ENCODE measurements around the gene LRRC46.

The LRRC46 gene

DNA sequence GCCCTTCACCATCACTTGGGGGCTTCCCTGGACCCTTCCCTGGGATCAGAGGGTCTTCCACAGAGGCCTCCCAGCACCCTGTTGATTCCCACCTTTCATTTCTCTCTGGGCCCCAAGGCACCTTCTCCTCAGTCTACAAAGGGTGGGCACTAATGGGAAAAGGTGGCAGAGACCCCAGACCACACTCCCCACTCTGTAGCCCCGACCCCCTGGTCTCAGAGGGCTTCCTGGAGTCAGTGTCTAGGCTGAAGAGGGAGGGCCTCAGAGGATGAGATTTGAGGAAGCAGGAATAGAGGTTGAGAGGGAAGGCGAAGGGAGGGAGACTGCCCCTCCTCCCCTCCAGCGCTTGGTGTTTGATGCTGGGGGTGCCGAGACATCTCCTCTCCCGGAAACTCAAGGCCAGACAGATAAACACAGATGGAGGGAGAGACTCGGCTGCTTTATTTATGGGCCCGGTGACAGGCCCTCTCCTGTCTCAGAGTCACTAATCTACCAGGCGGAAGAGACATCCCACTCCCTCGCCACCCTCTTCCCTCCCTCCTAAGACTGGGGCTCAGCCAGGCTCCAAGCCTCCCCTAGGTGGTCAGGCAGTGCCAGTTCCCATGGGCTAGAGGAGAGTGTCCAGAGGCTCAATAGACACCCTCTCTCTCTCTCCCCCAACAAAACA is 46.0 kb downstream of the LRRC46 start:
- no peak overlapping the region for H3K4me3 ChIP-seq (ENCODE audit: low read depth, low read length)
- TF ChIP-seq, protein P1, sequence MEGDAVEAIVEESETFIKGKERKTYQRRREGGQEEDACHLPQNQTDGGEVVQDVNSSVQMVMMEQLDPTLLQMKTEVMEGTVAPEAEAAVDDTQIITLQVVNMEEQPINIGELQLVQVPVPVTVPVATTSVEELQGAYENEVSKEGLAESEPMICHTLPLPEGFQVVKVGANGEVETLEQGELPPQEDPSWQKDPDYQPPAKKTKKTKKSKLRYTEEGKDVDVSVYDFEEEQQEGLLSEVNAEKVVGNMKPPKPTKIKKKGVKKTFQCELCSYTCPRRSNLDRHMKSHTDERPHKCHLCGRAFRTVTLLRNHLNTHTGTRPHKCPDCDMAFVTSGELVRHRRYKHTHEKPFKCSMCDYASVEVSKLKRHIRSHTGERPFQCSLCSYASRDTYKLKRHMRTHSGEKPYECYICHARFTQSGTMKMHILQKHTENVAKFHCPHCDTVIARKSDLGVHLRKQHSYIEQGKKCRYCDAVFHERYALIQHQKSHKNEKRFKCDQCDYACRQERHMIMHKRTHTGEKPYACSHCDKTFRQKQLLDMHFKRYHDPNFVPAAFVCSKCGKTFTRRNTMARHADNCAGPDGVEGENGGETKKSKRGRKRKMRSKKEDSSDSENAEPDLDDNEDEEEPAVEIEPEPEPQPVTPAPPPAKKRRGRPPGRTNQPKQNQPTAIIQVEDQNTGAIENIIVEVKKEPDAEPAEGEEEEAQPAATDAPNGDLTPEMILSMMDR (IDR thresholded peaks at IDR 0.05; ENCODE audit: control insufficient read depth, extremely low read depth, insufficient read depth) = no peak
- no peak for DNase-seq (ENCODE audit: low read depth)

- DNase-seq (ENCODE audit: low read depth) = no peak
- TF ChIP-seq, protein P1 (IDR thresholded peaks at IDR 0.05; ENCODE audit: control insufficient read depth, extremely low read depth, insufficient read depth) = no peak
Observed at GRCh38 chr17:47878203-47879027, 46.9 kb downstream of the LRRC46 start.

GRCh38 chr17:47879028-47879585 is 47.6 kb downstream of the LRRC46 start:
- DNase-seq (ENCODE audit: low read depth) = no peak
- H3K4me3 ChIP-seq (ENCODE audit: low read depth, low read length) = no peak overlapping the region
- TF ChIP-seq, protein P1 (IDR thresholded peaks at IDR 0.05; ENCODE audit: control insufficient read depth, extremely low read depth, insufficient read depth) = no peak

More at GRCh38 chr17:47878203-47879027, 46.9 kb downstream of the LRRC46 start:
- no peak overlapping the region for H3K4me3 ChIP-seq (ENCODE audit: low read depth, low read length)

- no peak for DNase-seq (ENCODE audit: low read depth)
- H3K4me3 ChIP-seq (ENCODE audit: low read depth, low read length) = no peak overlapping the region
- TF ChIP-seq, protein P1 (IDR thresholded peaks at IDR 0.05; ENCODE audit: control insufficient read depth, extremely low read depth, insufficient read depth) = no peak
Observed at GRCh38 chr17:47879776-47880454, 48.4 kb downstream of the LRRC46 start.

DNA sequence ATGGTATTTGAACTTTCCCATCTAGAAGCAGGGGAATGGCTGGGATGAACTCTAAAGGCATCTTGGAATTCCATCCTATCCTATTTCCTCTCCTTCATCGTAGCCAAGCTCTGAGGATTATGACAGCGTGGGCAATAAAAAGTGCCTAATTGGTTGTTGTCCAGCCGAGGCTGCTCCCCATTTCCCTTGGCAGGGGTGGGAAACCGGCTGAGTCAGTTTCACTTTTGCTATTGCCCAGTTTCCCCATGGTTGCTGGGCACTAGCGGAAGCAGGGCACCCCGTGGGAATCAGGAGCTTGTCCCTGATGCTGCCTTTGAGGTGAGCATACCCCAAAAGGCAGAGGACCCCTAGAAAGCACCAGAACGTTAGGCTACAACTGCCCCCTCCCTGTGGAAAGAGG is 50.8 kb downstream of the LRRC46 start:
- H3K4me3 ChIP-seq (ENCODE audit: low read depth, low read length) = no peak overlapping the region
- DNase-seq (ENCODE audit: low read depth) = no peak
- TF ChIP-seq, protein P1 (IDR thresholded peaks at IDR 0.05; ENCODE audit: control insufficient read depth, extremely low read depth, insufficient read depth) = no peak

DNA sequence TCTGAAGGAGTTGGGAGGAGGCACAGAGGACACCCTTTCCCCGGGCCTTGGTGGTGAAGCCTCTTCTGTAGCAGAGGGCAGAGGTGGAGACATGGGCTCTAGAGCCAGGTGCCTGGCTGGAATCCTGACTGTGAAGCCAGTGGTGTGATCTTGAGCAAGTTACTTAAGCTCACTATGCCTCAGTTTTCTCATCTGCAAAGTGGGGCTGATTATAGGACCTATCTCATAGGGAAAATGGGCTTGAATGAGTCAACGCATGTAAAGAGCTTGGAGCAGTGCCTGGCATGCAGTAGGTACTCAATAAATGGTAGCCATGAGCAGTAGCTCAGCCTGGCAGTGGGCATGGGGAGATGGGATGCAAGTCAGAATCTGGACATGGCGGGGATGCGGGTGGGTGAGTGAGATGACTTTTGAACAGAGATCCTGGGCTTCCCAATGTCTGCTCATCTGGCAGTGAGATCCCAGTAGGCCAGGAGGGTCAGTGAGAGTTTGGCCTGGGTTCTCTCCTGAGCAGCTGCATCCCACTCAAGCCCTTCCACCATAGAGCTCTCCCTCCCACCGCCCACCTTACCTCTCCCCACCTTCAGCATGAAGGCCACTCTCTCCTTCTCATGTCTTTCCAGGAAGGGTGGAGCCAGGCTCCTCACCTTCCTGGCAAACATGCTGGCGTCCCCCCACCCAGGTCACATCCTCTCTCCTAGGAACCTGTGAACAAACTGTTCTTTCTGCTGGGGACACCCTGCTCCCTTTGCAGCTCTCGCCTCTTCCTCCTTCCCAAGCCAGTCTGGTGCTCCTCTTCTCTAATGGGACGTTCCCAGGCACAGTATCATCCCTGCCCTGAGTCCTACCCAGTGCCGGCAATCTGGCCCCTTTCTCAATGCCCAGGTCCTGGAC is 51.5 kb downstream of the LRRC46 start:
- TF ChIP-seq, protein P1 (IDR thresholded peaks at IDR 0.05; ENCODE audit: control insufficient read depth, extremely low read depth, insufficient read depth) = no peak
- no peak overlapping the region for H3K4me3 ChIP-seq (ENCODE audit: low read depth, low read length)
- DNase-seq (ENCODE audit: low read depth) = no peak

Data from LNCaP clone FGC (cell line).